OCI-LY7 (cell line): ENCODE results near the gene FUBP3.

Experiments used
- CTCF ChIP-seq: fragments of 200-600 bp; sonication (generic); conservative IDR thresholded peaks from 2 replicates; pipeline ENCODE4 v1.5.1; 2014; ENCODE audit warnings: mild to moderate bottlenecking, antibody characterized with exemption, low read length, moderate library complexity, mixed read lengths
- EZH2phosphoT487 ChIP-seq: fragments of 200-600 bp; sonication (generic); IDR thresholded peaks from 2 replicates; pipeline ENCODE4 v1.6.1; 2018; ENCODE audit warnings: low read depth, borderline replicate concordance, mild to moderate bottlenecking, mixed run types, antibody characterized with exemption, low read length, moderate library complexity, mixed read lengths

DNA sequence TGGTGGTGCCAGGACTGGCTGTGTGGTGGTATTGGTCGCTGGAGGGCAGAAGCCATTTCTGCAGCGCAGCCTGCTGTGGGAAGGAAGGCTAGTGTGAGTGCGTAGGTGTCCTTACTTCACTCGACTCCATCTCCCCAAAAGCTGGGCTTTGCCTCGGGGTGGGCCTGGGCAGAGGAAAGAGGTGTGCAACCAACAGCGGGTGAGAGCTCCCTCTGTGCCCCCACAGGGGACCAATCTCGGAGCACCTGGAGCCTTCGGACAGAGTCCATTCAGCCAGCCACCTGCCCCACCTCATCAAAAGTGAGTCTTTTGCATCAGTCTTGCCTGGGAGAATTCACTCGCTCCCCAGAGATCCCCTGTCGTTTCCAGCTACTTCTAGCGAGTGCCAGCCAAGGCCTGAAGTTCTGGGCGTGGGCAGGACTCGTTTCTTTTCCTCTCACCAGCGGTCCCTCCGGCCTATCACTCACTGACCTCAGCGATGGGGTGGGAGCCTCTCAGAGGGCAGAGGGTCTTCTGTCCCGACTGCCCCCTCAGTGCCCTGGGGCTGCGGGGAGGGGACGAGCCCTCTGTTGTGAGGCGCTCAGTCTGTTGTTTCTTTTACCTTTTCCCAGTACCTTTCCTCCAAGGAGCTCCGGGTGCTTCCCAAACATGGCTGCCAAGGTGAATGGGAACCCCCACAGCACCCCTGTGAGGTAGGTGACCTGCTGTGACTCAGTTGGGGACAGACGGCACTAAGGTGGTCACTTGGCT is 52.1 kb downstream of the FUBP3 start:
- TF ChIP-seq CTCF = no peak
- no peak for TF ChIP-seq EZH2phosphoT487
